ENCODE measurements around the gene HLA-DMA. TPM values are rescaled to one million over a fixed set of nuclear protein-coding genes. Genes with fewer than 3 reads are reported as not detected.

The HLA-DMA gene
- total RNA-seq (2014; rRNA removed; shearing (Covaris generic)): 1.9 and 4.1 TPM in 2 replicates

DNA sequence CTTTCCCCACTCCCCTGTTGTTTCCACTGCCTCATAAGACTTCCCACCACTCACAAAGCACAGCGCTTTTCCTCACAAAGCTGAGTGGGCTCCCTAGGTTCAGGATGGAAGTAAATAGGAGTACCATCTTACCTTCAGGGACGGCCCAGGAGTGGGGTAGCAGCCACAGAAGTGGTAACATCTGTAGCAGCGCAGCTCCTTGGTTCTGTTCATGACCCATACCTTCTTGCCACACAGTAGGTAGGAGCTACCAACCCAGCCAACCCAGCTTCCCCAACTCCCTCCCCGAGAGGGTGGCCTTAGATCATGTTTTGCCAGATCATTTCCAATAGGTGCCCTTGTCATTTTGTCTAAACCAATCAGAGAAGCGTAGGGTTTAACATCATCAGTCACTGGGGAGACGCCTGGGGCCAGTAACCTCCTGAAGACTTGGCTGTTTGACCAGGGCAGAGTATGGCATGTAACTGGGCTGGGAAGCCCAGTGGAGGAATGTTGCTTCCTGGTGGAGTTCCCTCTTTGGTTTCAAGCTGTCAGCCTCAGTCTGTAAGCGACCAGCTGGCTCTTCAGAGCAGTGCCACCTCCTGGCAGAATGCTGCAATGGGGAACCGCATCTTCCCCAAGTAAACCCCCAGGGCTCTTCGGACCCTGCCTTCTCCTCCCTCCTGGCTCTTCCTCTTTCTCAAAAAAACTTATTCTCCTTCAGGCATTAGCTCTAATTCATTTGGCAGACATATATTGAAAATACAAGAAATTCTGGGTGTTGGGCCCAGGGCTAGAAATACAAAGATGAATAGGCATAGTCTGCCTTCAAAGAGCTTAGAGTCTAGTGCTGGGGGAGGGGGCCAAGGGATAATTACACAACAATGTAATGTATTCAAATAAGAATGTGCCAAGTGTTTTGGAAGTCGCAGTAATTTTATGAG, at the start of gene HLA-DMA:
TSS of gene HLA-DMA (minus strand) at position 281 of the 923 bp plus-strand sequence. CDS start at position 220, 61 bp downstream.
- no peak within 1 kb of the TSS for H3K4me3 ChIP-seq (ENCODE audit: insufficient read depth, low read depth, low read length)
- H3K27me3 ChIP-seq (ENCODE audit: control insufficient read depth, insufficient read depth, low read length): no peaks in the 10 kb centered on the region
- no peaks in the 10 kb centered on the region for H3K36me3 ChIP-seq (replicated peaks; ENCODE audit: control insufficient read depth, insufficient read depth, low read length)
- peak; percentile 40 for DNase-seq

DNA sequence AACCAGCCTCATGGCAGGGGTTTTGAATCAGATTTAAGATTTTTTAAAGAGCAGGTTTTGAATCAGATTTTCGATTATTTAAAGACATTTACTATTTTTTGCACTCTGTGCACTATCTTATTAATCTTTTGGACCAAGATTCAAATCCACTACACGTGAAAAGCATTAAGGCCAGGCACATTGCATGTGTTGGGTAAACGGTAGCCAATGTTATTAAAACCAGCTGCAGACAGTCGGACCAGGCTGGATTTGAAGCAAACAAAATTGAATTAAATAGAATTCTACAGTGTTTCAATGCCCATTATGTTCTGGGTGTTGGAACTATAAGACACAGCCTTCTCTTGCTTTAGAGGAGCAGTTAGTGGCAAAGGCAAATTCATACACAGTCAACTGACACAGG, 48.8 kb upstream of the HLA-DMA start:
- DNase-seq: no peak
- H3K4me3 ChIP-seq (ENCODE audit: insufficient read depth, low read depth, low read length): no peak overlapping the region
- H3K36me3 ChIP-seq (replicated peaks; ENCODE audit: control insufficient read depth, insufficient read depth, low read length): no peaks in the 10 kb centered on the region; the same call in 1 of the 2 replicates
- no peaks in the 10 kb centered on the region; the same call in 1 of the 2 replicates for H3K27me3 ChIP-seq (ENCODE audit: control insufficient read depth, insufficient read depth, low read length)

DNA sequence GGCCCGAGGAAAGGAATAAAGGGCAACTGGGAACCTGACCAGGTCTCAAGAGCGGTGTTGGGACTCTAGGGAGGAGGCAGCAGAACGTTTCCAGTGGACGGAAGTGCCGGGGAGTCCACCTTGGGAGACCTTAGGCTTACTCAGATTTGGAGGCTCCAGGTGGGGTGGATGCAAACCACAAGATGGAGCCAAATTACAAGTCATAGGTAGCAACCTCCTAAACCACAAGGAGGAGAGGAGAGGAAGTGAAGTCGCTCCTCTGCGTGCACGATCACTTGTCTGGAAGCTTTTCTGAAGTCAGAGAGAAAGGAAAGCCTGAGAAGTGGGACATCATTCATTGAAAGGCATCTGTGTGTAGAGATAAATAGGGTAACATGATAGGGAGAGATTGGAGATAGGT, 47.2 kb upstream of the HLA-DMA start:
- DNase-seq: peak; percentile 84
- no peaks in the 10 kb centered on the region for H3K36me3 ChIP-seq (replicated peaks; ENCODE audit: control insufficient read depth, insufficient read depth, low read length)
- H3K4me3 ChIP-seq (ENCODE audit: insufficient read depth, low read depth, low read length): no peak overlapping the region
- H3K27me3 ChIP-seq (ENCODE audit: control insufficient read depth, insufficient read depth, low read length): no peaks in the 10 kb centered on the region; the same call in 1 of the 2 replicates

DNA sequence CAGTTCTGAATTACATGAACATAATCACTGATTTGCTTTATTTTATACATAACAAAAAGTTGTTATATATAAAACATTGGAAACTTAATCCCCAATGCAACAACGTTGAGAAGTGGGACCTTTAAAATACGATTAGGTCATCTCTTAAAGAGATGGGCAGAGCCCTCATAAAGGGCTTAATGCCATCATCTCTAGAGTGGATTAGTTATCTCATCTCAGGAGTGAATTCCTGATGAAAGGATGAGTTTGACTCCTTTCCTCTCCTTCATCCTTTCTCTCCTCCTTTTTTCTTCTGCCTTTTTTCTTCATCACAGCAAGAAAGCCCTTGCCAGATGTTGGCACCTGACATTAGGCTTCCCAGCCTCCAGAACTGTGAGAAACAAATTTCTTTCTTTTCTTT, 42.6 kb upstream of the HLA-DMA start:
- no peak for DNase-seq
- Histone ChIP-seq H3K36me3 (replicated peaks; ENCODE audit: control insufficient read depth, insufficient read depth, low read length) (no peaks in the 10 kb centered on the region), H3K4me3 (ENCODE audit: insufficient read depth, low read depth, low read length) (no peak overlapping the region), H3K27me3 (ENCODE audit: control insufficient read depth, insufficient read depth, low read length) (no peaks in the 10 kb centered on the region)

DNA sequence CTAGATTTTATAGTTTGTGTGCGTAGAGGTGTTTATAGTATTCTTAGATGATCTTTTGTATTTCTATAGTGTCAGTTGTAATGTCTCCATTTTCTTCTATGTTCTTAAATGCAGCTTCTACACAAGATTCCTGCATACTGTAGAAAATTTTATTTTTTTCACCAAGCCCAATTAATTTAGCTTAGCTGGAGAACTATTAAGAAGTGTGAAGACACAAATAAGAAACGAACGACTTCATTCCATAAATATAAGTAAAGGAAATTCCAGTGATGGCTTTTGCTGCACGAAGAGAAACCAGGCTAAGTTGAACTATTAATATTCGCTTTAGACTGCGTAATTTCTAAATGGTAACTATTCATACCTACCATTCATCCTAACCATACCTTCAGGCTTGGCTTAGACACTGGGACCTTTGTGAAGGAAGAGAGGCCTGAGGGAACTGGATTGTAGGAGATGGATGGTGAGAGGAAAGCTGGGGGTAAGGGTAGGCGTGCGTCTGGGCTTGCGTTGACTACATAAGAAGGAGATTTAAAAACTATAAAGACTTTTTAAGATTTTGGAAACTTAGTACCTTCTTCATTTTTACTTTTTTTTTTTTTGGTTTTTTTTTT, 40.6 kb upstream of the HLA-DMA start:
- Histone ChIP-seq H3K4me3 (ENCODE audit: insufficient read depth, low read depth, low read length) (no peak overlapping the region), H3K36me3 (replicated peaks; ENCODE audit: control insufficient read depth, insufficient read depth, low read length) (no peaks in the 10 kb centered on the region), H3K27me3 (ENCODE audit: control insufficient read depth, insufficient read depth, low read length) (no peaks in the 10 kb centered on the region)
- DNase-seq: no peak

DNA sequence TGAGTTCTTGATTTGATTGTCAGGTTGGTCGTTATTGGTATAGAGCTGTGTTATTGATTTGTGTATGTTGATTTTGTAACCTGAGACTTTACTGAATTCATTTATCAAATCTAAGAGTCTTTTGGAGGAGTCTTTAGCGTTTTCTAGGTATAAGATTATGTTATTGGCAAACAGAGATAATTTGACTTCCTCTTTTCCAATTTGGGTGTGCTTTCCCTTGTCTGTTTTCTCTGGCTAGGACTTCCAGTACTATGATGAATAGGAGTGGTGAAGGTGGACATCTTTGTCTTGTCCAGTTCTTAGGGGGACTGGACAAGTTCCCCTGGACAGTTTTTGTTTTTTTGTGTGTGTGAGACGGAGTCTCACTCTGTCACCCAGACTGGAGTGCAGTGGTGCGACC, 39.1 kb upstream of the HLA-DMA start:
- H3K4me3 ChIP-seq (ENCODE audit: insufficient read depth, low read depth, low read length): no peak overlapping the region
- no peaks in the 10 kb centered on the region for H3K36me3 ChIP-seq (replicated peaks; ENCODE audit: control insufficient read depth, insufficient read depth, low read length)
- DNase-seq: no peak
- H3K27me3 ChIP-seq (ENCODE audit: control insufficient read depth, insufficient read depth, low read length): no peaks in the 10 kb centered on the region

DNA sequence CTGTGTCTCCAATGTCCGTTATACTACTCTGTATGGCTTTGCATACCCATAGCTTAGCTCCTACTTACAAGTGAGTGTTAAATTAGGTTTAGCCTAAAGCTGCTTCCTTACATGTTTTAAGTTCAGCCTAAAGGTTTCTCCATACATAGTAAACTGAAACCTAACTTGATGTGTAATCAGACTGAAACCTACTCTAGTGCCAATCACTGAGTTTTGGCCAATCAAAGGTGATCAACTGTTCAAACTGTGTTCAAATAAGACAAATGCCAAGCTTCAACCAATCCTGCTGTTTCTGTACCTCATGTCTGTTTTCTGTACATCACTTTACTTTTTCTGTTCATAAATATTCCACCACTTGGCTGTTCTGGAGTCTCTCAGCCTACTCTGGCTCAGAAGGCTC, 36.5 kb upstream of the HLA-DMA start:
- H3K36me3 ChIP-seq (replicated peaks; ENCODE audit: control insufficient read depth, insufficient read depth, low read length): no peaks in the 10 kb centered on the region
- no peak for DNase-seq
- no peaks in the 10 kb centered on the region for H3K27me3 ChIP-seq (ENCODE audit: control insufficient read depth, insufficient read depth, low read length)
- H3K4me3 ChIP-seq (ENCODE audit: insufficient read depth, low read depth, low read length): no peak overlapping the region

DNA sequence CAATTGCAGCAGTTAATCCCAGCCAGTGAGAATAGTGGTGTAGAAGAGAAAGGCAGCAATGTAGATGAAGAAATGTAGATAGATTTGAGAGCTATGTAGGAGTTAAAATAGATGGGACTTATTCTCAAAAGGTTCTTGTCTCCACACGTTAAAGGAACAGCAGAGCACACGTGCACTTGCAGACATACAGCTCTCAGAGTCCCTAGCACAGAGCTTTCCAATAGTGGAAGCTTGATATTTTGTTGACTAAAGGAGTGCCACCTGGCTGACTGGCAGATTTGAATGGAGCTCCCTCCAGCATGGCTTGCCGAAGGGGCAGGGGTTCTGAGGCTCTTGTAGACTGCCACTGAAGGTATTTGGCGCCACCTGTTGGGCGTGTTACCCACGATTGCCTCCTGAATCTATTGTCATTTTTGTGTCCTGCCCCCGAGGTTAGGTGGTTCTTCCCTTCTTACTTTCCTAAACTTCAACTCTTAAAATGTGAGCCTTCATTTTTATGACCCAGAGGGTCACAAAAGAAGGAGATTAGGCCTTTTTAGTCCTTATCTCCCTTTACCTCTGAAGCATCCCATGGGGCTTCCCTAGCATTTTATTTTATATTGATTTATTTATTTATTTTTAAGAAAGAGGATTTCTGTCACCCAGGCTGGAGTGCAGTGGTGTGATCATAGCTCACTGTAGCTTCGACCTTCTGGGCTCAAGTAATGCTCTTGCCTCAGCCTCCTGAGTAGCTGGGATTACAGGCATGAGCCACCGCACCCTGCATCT, 31.9 kb upstream of the HLA-DMA start:
- no peak overlapping the region for H3K4me3 ChIP-seq (ENCODE audit: insufficient read depth, low read depth, low read length)
- no peaks in the 10 kb centered on the region for H3K27me3 ChIP-seq (ENCODE audit: control insufficient read depth, insufficient read depth, low read length)
- DNase-seq: peak; percentile 81
- peaks cover 10% of the 10 kb centered on the region for H3K36me3 ChIP-seq (replicated peaks; ENCODE audit: control insufficient read depth, insufficient read depth, low read length)

DNA sequence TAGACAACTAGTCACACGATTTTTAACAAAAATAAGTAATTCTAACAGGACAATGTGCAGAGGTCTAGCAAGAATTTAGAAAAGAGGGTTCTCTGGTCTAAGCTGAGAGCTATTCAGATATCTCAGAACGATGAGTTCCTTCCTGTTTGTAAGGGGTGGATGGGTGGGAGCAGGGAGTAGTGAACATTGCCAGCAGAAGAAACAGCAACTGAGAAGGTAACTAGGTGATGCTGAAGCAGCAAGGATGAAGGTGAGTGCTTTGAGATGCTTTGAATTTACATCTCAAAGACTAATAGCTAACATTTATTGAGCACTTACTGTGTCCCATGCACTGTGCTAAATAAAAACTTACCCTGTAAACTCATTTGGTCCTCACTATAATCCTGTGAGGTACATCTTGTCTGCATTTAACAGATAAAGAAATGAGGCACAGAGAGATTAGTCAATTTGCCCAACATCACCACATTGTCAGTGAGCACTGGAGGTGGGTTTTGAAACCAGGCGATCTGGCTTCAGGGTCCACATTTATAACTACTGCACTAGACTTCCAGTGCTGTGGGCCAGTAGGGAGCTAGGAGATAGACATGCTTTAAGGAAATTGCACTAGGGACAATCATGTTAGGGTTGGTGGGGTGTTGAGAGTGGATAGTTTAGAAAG, 31.2 kb upstream of the HLA-DMA start:
- Histone ChIP-seq H3K36me3 (replicated peaks; ENCODE audit: control insufficient read depth, insufficient read depth, low read length) (peaks cover 15% of the 10 kb centered on the region), H3K4me3 (ENCODE audit: insufficient read depth, low read depth, low read length) (no peak overlapping the region), H3K27me3 (ENCODE audit: control insufficient read depth, insufficient read depth, low read length) (no peaks in the 10 kb centered on the region)
- DNase-seq: no peak

DNA sequence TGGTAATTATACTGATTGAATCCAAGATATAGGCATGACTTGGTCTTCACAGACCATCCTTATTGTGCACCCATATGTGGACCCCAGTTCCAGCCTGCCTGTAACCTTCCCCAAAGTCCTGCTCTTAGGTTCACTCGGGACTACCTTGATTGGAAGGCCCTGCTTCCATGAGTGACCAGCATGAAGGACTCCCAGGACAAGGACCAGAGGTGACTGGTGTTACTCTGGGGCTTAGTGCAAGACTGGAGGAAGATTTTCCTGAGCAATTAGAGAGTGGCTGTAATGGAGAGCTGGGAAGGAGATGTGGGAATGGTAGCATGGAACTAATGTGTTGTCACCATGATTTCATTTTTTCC, 30.6 kb upstream of the HLA-DMA start:
- no peak overlapping the region for H3K4me3 ChIP-seq (ENCODE audit: insufficient read depth, low read depth, low read length)
- H3K36me3 ChIP-seq (replicated peaks; ENCODE audit: control insufficient read depth, insufficient read depth, low read length): peaks cover 19% of the 10 kb centered on the region
- DNase-seq: no peak
- no peaks in the 10 kb centered on the region for H3K27me3 ChIP-seq (ENCODE audit: control insufficient read depth, insufficient read depth, low read length)

DNA sequence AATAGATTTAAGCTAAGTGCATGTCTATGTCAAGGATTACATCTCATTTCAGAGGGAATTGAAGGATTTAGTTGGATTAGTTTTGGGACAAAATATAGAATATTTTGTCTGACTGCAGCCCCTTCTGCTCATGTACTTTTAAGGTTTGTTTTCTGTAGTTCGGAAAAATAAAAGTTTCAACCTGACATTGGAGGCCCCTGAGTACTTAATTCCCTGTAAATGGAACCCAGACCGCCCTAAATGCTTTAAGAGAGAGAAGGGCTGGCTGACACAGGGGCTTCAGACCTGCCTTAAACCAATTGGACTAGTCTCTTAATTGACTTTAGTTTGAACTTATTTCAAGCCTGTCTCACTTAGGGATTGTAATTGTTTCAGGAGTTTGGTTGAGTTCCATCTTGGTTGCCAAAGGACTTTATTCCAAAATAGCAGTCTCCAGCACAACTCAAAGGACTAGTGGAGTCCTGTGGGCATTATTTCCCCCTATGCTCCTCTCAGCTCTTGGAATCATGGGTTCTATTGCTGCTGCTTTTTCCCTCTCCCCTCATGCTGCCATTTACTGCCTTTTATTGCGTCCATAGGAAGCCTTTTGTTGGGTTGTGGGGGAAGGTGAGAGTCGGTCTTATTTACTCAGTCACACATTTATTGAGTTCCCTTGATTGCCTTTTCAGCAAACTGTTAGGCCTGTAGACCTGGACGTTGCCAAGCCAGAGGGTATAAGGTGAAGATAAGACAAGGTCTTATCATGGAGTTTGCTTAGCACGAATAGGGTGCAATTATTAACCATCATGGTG, 30.0 kb upstream of the HLA-DMA start:
- Histone ChIP-seq H3K36me3 (replicated peaks; ENCODE audit: control insufficient read depth, insufficient read depth, low read length) (peaks cover 24% of the 10 kb centered on the region), H3K4me3 (ENCODE audit: insufficient read depth, low read depth, low read length) (no peak overlapping the region), H3K27me3 (ENCODE audit: control insufficient read depth, insufficient read depth, low read length) (no peaks in the 10 kb centered on the region)
- no peak for DNase-seq

DNA sequence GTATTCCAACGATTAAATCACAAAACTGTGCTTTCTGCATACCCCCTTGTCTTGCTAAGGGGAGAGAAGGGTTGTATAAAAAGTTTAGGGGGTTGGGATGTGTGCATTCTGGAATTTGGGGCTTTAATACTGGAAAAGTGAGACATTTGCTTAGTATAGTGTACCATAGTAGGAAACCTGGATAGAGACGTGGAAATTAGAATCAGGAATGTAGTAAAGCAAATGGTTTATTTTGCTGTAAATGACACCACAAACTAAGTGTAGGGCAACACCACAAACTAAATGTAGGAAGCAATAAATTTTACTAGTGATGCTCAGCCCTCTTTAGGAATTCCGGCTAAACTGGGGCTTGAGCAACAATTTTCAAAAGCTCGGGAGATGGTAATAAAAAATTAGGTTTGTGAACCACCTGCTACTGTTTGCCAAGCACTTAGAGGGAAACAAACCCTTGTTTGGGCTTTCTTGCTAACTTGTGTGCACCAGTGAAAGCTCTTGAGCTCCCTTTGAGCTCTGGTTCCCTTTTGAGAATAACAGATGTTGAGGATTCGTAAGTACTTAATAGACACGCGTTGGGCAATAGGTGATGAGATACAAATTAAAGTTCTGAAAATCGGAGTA, 29.3 kb upstream of the HLA-DMA start:
- no peak for DNase-seq
- H3K4me3 ChIP-seq (ENCODE audit: insufficient read depth, low read depth, low read length): no peak overlapping the region
- H3K27me3 ChIP-seq (ENCODE audit: control insufficient read depth, insufficient read depth, low read length): no peaks in the 10 kb centered on the region
- H3K36me3 ChIP-seq (replicated peaks; ENCODE audit: control insufficient read depth, insufficient read depth, low read length): peaks cover 31% of the 10 kb centered on the region

DNA sequence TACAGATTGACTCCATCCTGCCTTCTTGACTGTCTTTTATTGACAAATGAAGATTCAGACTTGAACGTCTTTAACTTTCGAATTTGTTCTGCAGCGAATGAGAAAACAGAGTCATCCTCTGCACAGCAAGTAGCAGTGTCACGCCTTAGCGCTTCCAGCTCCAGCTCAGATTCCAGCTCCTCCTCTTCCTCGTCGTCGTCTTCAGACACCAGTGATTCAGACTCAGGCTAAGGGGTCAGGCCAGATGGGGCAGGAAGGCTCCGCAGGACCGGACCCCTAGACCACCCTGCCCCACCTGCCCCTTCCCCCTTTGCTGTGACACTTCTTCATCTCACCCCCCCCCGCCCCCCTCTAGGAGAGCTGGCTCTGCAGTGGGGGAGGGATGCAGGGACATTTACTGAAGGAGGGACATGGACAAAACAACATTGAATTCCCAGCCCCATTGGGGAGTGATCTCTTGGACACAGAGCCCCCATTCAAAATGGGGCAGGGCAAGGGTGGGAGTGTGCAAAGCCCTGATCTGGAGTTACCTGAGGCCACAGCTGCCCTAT, 27.7 kb upstream of the HLA-DMA start:
- no peak for DNase-seq
- peaks cover 47% of the 10 kb centered on the region for H3K36me3 ChIP-seq (replicated peaks; ENCODE audit: control insufficient read depth, insufficient read depth, low read length)

More for the DNA sequence above, 27.7 kb upstream of the HLA-DMA start:
- Histone ChIP-seq H3K27me3 (ENCODE audit: control insufficient read depth, insufficient read depth, low read length) (no peaks in the 10 kb centered on the region), H3K4me3 (ENCODE audit: insufficient read depth, low read depth, low read length) (no peak overlapping the region)

Data from H7 (cell line).